Colon (tissue), 2 donors: ENCODE measurements around the gene SELENOK.

ENCODE experiments used
- FAIRE-seq: peaks from 2 replicates; lab custom pipeline; 2012; peaks lifted over from hg19 to GRCh38; lab: Jason Lieb, UNC
- donor health status: control.
- donor health status: control.

Gene SELENOK

GRCh38 chr3:53842436-53843194 lies 49.0 kb downstream of the SELENOK start:
- no peak for FAIRE-seq

DNA sequence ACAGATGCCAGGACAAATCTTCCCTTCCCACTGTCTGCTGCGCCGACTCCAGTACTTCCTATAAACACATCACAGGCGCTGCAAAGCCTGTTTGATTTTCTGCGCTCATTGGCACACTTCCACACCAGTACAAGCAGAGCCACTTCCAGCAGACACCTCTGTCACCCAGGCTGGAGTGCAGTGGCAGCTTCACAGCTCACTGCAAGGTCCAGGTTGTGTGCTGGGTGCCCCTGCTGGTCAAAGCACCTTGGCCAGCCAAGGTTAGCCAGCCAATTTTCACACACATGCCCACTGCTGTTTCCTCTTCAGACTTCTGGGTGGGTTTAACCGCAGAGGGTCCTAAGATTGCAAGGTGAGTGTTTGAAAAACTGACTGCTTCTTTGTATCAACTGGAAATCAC lies 50.4 kb downstream of the SELENOK start:
- no peak for FAIRE-seq

GRCh38 chr3:53837331-53837730 lies 54.3 kb downstream of the SELENOK start:
- FAIRE-seq, result no peak

DNA sequence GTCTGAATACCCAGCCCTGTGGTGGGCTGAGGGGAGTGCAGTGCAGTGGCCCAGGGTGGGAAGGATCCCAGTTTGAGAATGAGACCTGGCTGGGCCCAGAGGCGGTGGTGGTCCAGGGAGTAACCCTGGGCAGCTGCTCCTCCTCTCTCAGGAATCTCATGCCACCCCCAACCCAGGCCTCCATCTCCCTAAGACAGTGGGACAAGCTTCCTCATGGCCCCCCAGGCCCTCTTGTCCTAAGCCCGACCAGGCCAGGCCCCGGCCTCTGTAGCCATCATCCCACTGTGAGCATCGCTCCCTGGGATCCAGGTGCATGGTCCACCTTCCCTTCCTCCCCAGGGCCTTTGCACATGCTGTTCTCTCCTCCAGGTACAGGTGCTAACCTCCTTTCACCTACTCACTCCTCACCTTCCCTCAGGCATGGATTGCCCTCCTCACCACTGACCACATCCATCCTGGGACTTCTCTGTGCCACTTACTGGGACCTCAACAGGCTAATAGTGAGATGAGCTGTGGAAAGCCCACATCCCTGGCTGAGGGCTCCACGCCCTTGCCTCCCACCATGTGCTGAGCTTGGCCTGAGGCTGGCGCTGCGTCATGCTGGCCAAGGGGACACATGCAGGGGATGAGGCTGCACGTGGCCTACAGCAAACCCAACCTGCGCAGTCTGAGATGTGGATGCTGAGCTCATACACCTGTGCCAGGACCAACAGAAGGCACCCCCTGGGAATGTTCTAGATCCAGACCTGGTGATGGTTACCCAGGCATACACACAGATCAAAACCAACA lies 55.4 kb downstream of the SELENOK start:
- no peak for FAIRE-seq

GRCh38 chr3:53835257-53835656 lies 56.4 kb downstream of the SELENOK start:
- no peak for FAIRE-seq

GRCh38 chr3:53834429-53835095 lies 57.1 kb downstream of the SELENOK start:
- no peak for FAIRE-seq
